PC-9 (cell line): ENCODE measurements around the gene PGD.

Experiments used
- EZH2 ChIP-seq: fragments of 200-600 bp; sonication (generic); IDR thresholded peaks from 2 replicates; pipeline ENCODE4 v1.8.0; 2017; ENCODE audit warnings: antibody characterized with exemption, low read depth
- TF ChIP-seq, protein P1 (sequence below): fragments of 200-600 bp; sonication (generic); conservative IDR thresholded peaks from 2 replicates; pipeline ENCODE4 v1.6.1; 2017; ENCODE audit warnings: mixed run types, antibody characterized with exemption, mild to moderate bottlenecking, moderate library complexity

GRCh38 chr1:10432910-10433700, 34.2 kb downstream of the PGD start:
- no peak for TF ChIP-seq EZH2
- TF ChIP-seq, protein P1, sequence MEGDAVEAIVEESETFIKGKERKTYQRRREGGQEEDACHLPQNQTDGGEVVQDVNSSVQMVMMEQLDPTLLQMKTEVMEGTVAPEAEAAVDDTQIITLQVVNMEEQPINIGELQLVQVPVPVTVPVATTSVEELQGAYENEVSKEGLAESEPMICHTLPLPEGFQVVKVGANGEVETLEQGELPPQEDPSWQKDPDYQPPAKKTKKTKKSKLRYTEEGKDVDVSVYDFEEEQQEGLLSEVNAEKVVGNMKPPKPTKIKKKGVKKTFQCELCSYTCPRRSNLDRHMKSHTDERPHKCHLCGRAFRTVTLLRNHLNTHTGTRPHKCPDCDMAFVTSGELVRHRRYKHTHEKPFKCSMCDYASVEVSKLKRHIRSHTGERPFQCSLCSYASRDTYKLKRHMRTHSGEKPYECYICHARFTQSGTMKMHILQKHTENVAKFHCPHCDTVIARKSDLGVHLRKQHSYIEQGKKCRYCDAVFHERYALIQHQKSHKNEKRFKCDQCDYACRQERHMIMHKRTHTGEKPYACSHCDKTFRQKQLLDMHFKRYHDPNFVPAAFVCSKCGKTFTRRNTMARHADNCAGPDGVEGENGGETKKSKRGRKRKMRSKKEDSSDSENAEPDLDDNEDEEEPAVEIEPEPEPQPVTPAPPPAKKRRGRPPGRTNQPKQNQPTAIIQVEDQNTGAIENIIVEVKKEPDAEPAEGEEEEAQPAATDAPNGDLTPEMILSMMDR: no peak
